ENCODE data around the gene SPR.

The SPR gene

GRCh38 chr2:72915907-72916742, 28.9 kb downstream of the SPR start:
- TF ChIP-seq ZFX (IDR thresholded peaks at IDR 0.05; ENCODE audit: borderline replicate concordance) (no peak), CTCF (IDR thresholded peaks at IDR 0.05) (no peak)
- H3K27ac ChIP-seq = no peak overlapping the region

- TF ChIP-seq CTCF (IDR thresholded peaks at IDR 0.05) (no peak), ZFX (IDR thresholded peaks at IDR 0.05; ENCODE audit: borderline replicate concordance) (no peak)
- no peak overlapping the region for H3K27ac ChIP-seq
These were observed 29.5 kb downstream of the SPR start for GRCh38 chr2:72916743-72917137.

- TF ChIP-seq CTCF (IDR thresholded peaks at IDR 0.05) (no peak), ZFX (IDR thresholded peaks at IDR 0.05; ENCODE audit: borderline replicate concordance) (no peak)
- H3K27ac ChIP-seq = no peak within 1 kb of the TSS
These were observed 30.1 kb downstream of the SPR start, which contains the start of gene EMX1 for GRCh38 chr2:72917138-72917876. EMX1 (plus strand) TSS chr2:72917519; CDS start chr2:72917853, 334 bp downstream.

- TF ChIP-seq CTCF (IDR thresholded peaks at IDR 0.05) (no peak), ZFX (IDR thresholded peaks at IDR 0.05; ENCODE audit: borderline replicate concordance) (no peak)
- H3K27ac ChIP-seq = no peak overlapping the region
These were observed 30.8 kb downstream of the SPR start for GRCh38 chr2:72917877-72918553.

- no peak overlapping the region for H3K27ac ChIP-seq
- TF ChIP-seq CTCF (IDR thresholded peaks at IDR 0.05) (no peak), ZFX (IDR thresholded peaks at IDR 0.05; ENCODE audit: borderline replicate concordance) (no peak)
These were observed 32.5 kb downstream of the SPR start for GRCh38 chr2:72919414-72920317.

- no peak overlapping the region for H3K27ac ChIP-seq
- no peak for TF ChIP-seq ZFX (IDR thresholded peaks at IDR 0.05; ENCODE audit: borderline replicate concordance)
- no peak for TF ChIP-seq CTCF (IDR thresholded peaks at IDR 0.05)
These were observed 33.3 kb downstream of the SPR start for GRCh38 chr2:72920318-72921087.

All from 22Rv1 (cell line).